Right lobe of liver (tissue), 4 donors: ENCODE results near the gene RHBDD1.

ENCODE experiments used
- POLR2A ChIP-seq: fragments of 450-650 bp; IDR thresholded peaks from one replicate; pipeline ENCODE4 v1.6.1; 2017; ENCODE audit warnings: antibody characterized with exemption, mild to moderate bottlenecking
- TF ChIP-seq, protein P1 (sequence below), 4 donors: fragments of 200-600 bp in 3 of 4; fragments of 450-650 bp in 1 of 4; IDR thresholded peaks; one replicate each; pipeline versions ENCODE4 v1.5.1 to v1.8.0; 2016 to 2022; ENCODE audit warnings: antibody characterized with exemption in 4 of 4, mild to moderate bottlenecking in 2 of 4
- donor health status: DM: no; HTN: no; CAD: no.
- donor health status: DM: no; HTN: no; CAD: no.
- donor health status: DM: no; HTN: yes; CAD: no.

DNA sequence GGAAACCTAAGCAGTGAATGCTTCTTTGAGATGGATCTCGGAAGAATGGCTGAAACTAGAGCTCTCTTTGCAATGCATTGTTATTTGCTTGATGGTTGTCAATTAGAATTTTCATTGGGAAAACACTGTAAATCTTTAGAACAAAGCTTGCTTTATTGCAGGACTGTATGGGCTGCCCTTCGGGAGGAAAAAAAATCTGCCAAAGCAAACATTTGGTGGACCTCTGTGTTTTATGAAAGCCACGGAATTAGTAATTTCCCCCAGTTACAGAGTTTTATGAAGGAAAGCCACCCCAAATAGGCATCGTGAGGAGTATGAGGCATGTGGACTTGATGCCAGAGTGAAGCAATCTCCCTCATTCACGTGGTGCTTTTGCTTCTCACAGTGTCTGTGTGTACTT, 33.5 kb downstream of the RHBDD1 start:
- TF ChIP-seq, protein P1, sequence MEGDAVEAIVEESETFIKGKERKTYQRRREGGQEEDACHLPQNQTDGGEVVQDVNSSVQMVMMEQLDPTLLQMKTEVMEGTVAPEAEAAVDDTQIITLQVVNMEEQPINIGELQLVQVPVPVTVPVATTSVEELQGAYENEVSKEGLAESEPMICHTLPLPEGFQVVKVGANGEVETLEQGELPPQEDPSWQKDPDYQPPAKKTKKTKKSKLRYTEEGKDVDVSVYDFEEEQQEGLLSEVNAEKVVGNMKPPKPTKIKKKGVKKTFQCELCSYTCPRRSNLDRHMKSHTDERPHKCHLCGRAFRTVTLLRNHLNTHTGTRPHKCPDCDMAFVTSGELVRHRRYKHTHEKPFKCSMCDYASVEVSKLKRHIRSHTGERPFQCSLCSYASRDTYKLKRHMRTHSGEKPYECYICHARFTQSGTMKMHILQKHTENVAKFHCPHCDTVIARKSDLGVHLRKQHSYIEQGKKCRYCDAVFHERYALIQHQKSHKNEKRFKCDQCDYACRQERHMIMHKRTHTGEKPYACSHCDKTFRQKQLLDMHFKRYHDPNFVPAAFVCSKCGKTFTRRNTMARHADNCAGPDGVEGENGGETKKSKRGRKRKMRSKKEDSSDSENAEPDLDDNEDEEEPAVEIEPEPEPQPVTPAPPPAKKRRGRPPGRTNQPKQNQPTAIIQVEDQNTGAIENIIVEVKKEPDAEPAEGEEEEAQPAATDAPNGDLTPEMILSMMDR (IDR thresholded peaks at IDR 0.05) = no peak
- no peak for TF ChIP-seq POLR2A
